Measurements from ENCODE around the gene SLC6A12.

Gene SLC6A12

GRCh38 chr12:160858-161257 lies 53.1 kb downstream of the SLC6A12 start:
- no peaks in the 10 kb centered on the region for H3K27me3 ChIP-seq (ENCODE audit: insufficient read depth, poor library complexity, severe bottlenecking)
- H3K4me3 ChIP-seq (replicated peaks; ENCODE audit: insufficient read depth, low read length): no peak overlapping the region
- DNase-seq (ENCODE audit: low read depth in 1 of 2, low spot score in 1 of 2): no peak
- no peak overlapping the region for H3K27ac ChIP-seq (replicated peaks)
- TF ChIP-seq SPI1 (IDR thresholded peaks at IDR 0.05; ENCODE audit: borderline replicate concordance, low read depth): no peak
- no peak for TF ChIP-seq POLR2AphosphoS5 (IDR thresholded peaks at IDR 0.05; ENCODE audit: low read depth)
- TF ChIP-seq GABPA (IDR thresholded peaks at IDR 0.05; ENCODE audit: low read depth): no peak
- no peak for TF ChIP-seq REST (IDR thresholded peaks at IDR 0.05; ENCODE audit: insufficient replicate concordance, low read depth)
- TF ChIP-seq CTCF (IDR thresholded peaks at IDR 0.05; ENCODE audit: insufficient read depth, low read length): no peak

- no peaks in the 10 kb centered on the region for H3K27me3 ChIP-seq (ENCODE audit: insufficient read depth, poor library complexity, severe bottlenecking)
- H3K4me3 ChIP-seq (replicated peaks; ENCODE audit: insufficient read depth, low read length): no peak overlapping the region
- DNase-seq (ENCODE audit: low read depth in 1 of 2, low spot score in 1 of 2): no peak
- H3K27ac ChIP-seq (replicated peaks): no peak overlapping the region
- TF ChIP-seq CTCF (IDR thresholded peaks at IDR 0.05; ENCODE audit: insufficient read depth, low read length) (no peak), REST (IDR thresholded peaks at IDR 0.05; ENCODE audit: insufficient replicate concordance, low read depth) (no peak), POLR2AphosphoS5 (IDR thresholded peaks at IDR 0.05; ENCODE audit: low read depth) (no peak), GABPA (IDR thresholded peaks at IDR 0.05; ENCODE audit: low read depth) (no peak), SPI1 (IDR thresholded peaks at IDR 0.05; ENCODE audit: borderline replicate concordance, low read depth) (no peak)
Observed at GRCh38 chr12:159156-159782, 54.7 kb downstream of the SLC6A12 start.

GRCh38 chr12:157644-158043 lies 56.3 kb downstream of the SLC6A12 start:
- no peaks in the 10 kb centered on the region for H3K27me3 ChIP-seq (ENCODE audit: insufficient read depth, poor library complexity, severe bottlenecking)
- H3K27ac ChIP-seq (replicated peaks): no peak overlapping the region
- no peak for DNase-seq (ENCODE audit: low read depth in 1 of 2, low spot score in 1 of 2)
- no peak for TF ChIP-seq SPI1 (IDR thresholded peaks at IDR 0.05; ENCODE audit: borderline replicate concordance, low read depth)
- TF ChIP-seq POLR2AphosphoS5 (IDR thresholded peaks at IDR 0.05; ENCODE audit: low read depth): no peak
- TF ChIP-seq CTCF (IDR thresholded peaks at IDR 0.05; ENCODE audit: insufficient read depth, low read length): no peak
- no peak for TF ChIP-seq REST (IDR thresholded peaks at IDR 0.05; ENCODE audit: insufficient replicate concordance, low read depth)
- TF ChIP-seq GABPA (IDR thresholded peaks at IDR 0.05; ENCODE audit: low read depth): no peak
- H3K4me3 ChIP-seq (replicated peaks; ENCODE audit: insufficient read depth, low read length): no peak overlapping the region

All from HL-60 (cell line).